Kidney capillary endothelial cell (primary cell): ENCODE results near the gene CDC42EP1.

ENCODE experiments used
- DNase-seq: peaks from one replicate; pipeline ENCODE4 v3.0.0-alpha.2; 2018; ENCODE audit warnings: low spot score

CDC42EP1 gene

GRCh38 chr22:37616201-37617083 lies 56.2 kb downstream of the CDC42EP1 start:
- no peak for DNase-seq

GRCh38 chr22:37617431-37617830 lies 57.2 kb downstream of the CDC42EP1 start:
- no peak for DNase-seq

- DNase-seq = no peak
These were observed 57.9 kb downstream of the CDC42EP1 start for GRCh38 chr22:37618072-37618656.

- no peak for DNase-seq
These were observed 58.4 kb downstream of the CDC42EP1 start for GRCh38 chr22:37618674-37619073.
